Measurements from ENCODE around the gene C18orf32. TPM values are rescaled to one million over a fixed set of nuclear protein-coding genes. Genes with fewer than 3 reads are reported as not detected.
A peak's percentile ranks its signal among the peaks of the same experiment; 100 is the strongest.

Gene C18orf32
- total and polyA plus RNA-seq, 2 of the 13 experiments (the other 11 are each of a cell fraction or from before 2014, with no cell fraction given), result 17.6 to 20.6 TPM

DNA sequence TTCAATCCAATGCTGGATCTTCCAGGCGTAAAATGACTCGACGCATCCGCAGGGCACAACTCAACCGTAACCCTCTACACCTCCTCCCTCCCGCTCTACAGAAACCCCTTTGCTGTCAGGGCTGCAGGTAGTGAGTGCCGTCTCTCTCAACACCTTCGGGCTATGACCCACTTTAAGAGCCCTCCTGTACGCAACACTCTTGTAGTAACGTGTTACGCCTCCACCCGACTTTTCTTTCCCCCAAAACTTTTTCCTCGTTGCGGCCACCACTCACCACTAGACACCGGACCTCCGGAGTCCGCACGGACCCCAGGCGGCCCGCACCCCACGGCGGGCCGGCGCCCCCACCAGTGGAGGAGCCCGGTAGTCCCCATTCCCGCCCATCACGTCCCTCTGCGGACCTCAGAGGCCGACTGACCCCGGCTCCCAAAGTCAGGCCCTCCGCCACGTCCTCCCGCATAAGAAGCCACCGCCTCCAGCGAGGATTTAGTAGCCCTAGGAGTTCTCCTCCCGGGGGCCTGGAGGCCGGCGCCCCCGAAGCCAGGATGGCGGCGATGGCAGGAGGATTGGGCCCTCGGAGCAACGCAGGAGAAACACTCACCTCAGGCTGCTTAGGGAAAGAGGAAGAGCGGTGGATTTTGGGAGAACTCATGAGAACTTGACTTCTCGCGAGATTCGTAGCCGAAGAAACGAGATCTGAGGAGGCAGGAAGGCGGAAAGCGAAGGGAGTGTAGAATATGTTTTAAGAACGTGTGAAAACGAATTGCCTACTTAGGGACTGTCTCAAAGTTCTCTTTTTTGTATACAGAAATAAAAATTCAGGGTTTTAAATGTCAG is 5.0 kb upstream of the C18orf32 start, which contains the start of gene RPL17 (continued):
- TF ChIP-seq PLSCR1 (CRISPR knock-in tag; IDR thresholded peaks at IDR 0.05; ENCODE audit: borderline replicate concordance), result no peak
- TF ChIP-seq GTF3A (CRISPR knock-in tag; conservative IDR thresholded peaks at IDR 0.05), result no peak
- peak; percentile 100 for TF ChIP-seq POLR2AphosphoS5 (IDR thresholded peaks at IDR 0.05; ENCODE audit: low read depth, low read length)
- peak; percentile 97 for TF ChIP-seq ELF1 (CRISPR knock-in tag; IDR thresholded peaks at IDR 0.05)
- no peak for TF ChIP-seq KLF9 (CRISPR knock-in tag; IDR thresholded peaks at IDR 0.05; ENCODE audit: low read depth)
- peak; percentile 66; the same call in 1 of the 2 replicates for TF ChIP-seq ZNF563 (CRISPR knock-in tag; IDR thresholded peaks at IDR 0.05)
- TF ChIP-seq HOXD1 (CRISPR knock-in tag; IDR thresholded peaks at IDR 0.05), result no peak
- no peak; the same call in 1 of the 2 replicates for TF ChIP-seq NFKBIZ (CRISPR knock-in tag; IDR thresholded peaks at IDR 0.05)
- TF ChIP-seq, protein P1, sequence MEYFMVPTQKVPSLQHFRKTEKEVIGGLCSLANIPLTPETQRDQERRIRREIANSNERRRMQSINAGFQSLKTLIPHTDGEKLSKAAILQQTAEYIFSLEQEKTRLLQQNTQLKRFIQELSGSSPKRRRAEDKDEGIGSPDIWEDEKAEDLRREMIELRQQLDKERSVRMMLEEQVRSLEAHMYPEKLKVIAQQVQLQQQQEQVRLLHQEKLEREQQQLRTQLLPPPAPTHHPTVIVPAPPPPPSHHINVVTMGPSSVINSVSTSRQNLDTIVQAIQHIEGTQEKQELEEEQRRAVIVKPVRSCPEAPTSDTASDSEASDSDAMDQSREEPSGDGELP (IDR thresholded peaks at IDR 0.05; ENCODE audit: borderline replicate concordance, low read depth), result 0 out of 2 replicates have a peak, but pooled peaks have one; percentile 12
- TF ChIP-seq MBD4 (IDR thresholded peaks at IDR 0.05; ENCODE audit: borderline replicate concordance, low read length), result no peak
- TF ChIP-seq RBFOX2 (IDR thresholded peaks at IDR 0.05; ENCODE audit: low read depth, low read length), result peak; percentile 97
- 0 out of 2 replicates have a peak, but pooled peaks have one; percentile 71 for TF ChIP-seq ZNF710 (CRISPR knock-in tag; IDR thresholded peaks at IDR 0.05; ENCODE audit: borderline replicate concordance)
- TF ChIP-seq SNAI1 (CRISPR knock-in tag; IDR thresholded peaks at IDR 0.05; ENCODE audit: borderline replicate concordance), result peak; percentile 76; the same call in 1 of the 2 replicates
- 0 out of 2 replicates have a peak, but pooled peaks have one; percentile 28 for TF ChIP-seq TSC22D2 (CRISPR knock-in tag; IDR thresholded peaks at IDR 0.05; ENCODE audit: borderline replicate concordance)
- TF ChIP-seq ZNF124 (CRISPR knock-in tag; IDR thresholded peaks at IDR 0.05), result peak; percentile 48; the same call in 1 of the 2 replicates
- TF ChIP-seq MED8 (CRISPR knock-in tag; IDR thresholded peaks at IDR 0.05; ENCODE audit: insufficient replicate concordance), result peak; percentile 88
- TF ChIP-seq NRL (CRISPR knock-in tag; IDR thresholded peaks at IDR 0.05; ENCODE audit: borderline replicate concordance), result peak; percentile 90
- TF ChIP-seq CHD2 (IDR thresholded peaks at IDR 0.05; ENCODE audit: low read depth, low read length), result peak; percentile 98
- peak; percentile 90 for TF ChIP-seq ZNF605 (CRISPR knock-in tag; IDR thresholded peaks at IDR 0.05)

Measured in HepG2 (cell line).